Vagina (tissue), 2 donors: ENCODE data around the gene FLRT1. TPM values are rescaled to one million over a fixed set of nuclear protein-coding genes. Genes with fewer than 3 reads are reported as not detected.

ENCODE experiments used
- DNase-seq, 2 donors: peaks; one replicate each; pipeline ENCODE4 v3.0.0-alpha.2; 2017; ENCODE audit errors: extremely low spot score in 2 of 2
- H3K27ac ChIP-seq: fragments of 200-600 bp; sonication (generic); one replicate; pipeline ENCODE4 v1.5.1; 2019
- H3K27me3 ChIP-seq: fragments of 200-600 bp; sonication (generic); one replicate; pipeline ENCODE4 v1.5.1; 2019
- H3K36me3 ChIP-seq, 2 donors: fragments of 200-600 bp; sonication (generic); one replicate each; pipeline ENCODE4 v1.5.1; 2017 to 2019
- H3K4me1 ChIP-seq: fragments of 200-600 bp; sonication (generic); one replicate; pipeline ENCODE4 v1.5.1; 2019
- H3K4me3 ChIP-seq, 2 donors: fragments of 200-600 bp; sonication (generic); 1 replicate in 1 of 2; 2 replicates in 1 of 2; pipeline ENCODE4 v1.5.1; 2016 to 2019
- H3K9me3 ChIP-seq: fragments of 200-600 bp; sonication (generic); one replicate; pipeline ENCODE4 v1.5.1; 2019
- POLR2A ChIP-seq, 2 donors: fragments of 450-650 bp; IDR thresholded peaks; one replicate each; pipeline ENCODE4 v1.6.1; 2017; ENCODE audit warnings: antibody characterized with exemption in 2 of 2, mild to moderate bottlenecking in 2 of 2, moderate library complexity in 2 of 2
- POLR2AphosphoS5 ChIP-seq, 2 donors: sonication (generic); formaldehyde crosslinking; IDR thresholded peaks; one replicate each; pipeline ENCODE4 v1.9.0; 2017; ENCODE audit warnings: antibody characterized with exemption in 2 of 2, mild to moderate bottlenecking in 2 of 2, low read depth in 1 of 2; ENCODE audit not compliant: insufficient read depth in 1 of 2
- intact Hi-C: fragments of 100-400 bp; cut with DNase I; formaldehyde crosslinking; loops from one replicate; pipeline ENCODE4 v1.15.1; 2023
- total RNA-seq: library from RNA; depleted of rRNA; stranded (reverse); fragments of >200 nt; gene quantifications from one replicate; pipeline ENCODE4 v1.2.3, GENCODE V29; 2016
- TF ChIP-seq, protein P1 (sequence below), 3 experiments: fragments of 450-650 bp in 2 of 3; fragments of 200-600 bp in 1 of 3; sonication (generic) in 1 of 3; IDR thresholded peaks; one replicate each; pipeline ENCODE4 v1.5.1; 2017 to 2019; ENCODE audit warnings: antibody characterized with exemption in 3 of 3, mild to moderate bottlenecking in 2 of 3, moderate library complexity in 2 of 3

FLRT1 gene
- total RNA-seq, 1 donor from 2014 or later = 0.49 TPM

DNA sequence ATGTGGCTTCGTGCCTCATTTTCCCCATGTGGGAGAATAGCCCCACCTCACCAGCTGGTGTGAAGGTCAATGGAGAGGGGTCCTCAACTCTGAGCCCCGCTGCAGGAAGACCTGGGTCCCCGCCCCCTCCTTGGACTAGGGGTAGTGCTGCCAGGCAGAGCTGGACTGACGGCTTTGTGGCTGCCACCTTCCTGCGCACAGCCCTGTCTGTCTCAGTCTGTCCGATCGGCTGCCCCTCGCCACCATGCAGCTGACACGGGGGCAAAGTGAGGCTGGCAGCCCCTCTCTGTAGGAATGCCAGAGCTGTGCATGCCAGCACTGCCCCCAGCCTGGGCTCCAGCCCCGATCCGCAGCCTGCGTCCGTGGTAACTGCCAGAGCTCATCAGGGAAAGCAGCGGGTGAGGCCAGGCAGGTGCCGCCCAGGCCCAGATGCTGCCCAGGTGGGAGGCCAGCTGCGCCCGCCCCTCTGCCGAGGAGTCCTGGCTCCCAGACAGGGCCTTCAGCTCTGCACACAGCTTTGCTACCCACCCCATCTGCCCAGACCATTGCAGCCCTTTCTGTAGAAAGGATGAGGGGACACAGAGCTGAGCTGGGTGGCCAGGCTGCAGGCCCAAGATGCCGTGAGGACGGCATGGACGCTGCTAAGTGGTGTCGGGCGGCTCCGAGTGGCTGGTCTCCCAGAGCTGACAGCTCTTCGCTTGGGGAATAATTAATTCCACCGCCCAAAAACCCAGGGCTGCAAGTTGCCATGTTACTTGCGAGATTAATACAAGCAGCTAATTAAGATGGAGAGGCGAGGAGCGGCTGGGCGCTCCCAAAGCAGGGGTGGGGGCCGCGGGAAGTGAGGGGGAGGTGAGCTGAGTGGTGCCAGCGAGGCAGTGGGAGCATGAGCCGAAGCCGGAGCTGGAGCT is 19.5 kb upstream of the FLRT1 start:
- H3K9me3 ChIP-seq = no peaks in the 10 kb centered on the region
- intact Hi-C loops = loop anchor here (10.0 kb wide), 1 partner anchor 1829 kb away; no protein-coding TSS in a partner anchor
- H3K27ac ChIP-seq = no peak overlapping the region
- no peak for DNase-seq
- no peaks in the 10 kb centered on the region for H3K27me3 ChIP-seq
- H3K4me3 ChIP-seq = no peak overlapping the region
- peaks cover 7% of the 10 kb centered on the region for H3K4me1 ChIP-seq
- TF ChIP-seq POLR2AphosphoS5 (IDR thresholded peaks at IDR 0.05; ENCODE audit: insufficient read depth in 1 of 2, low read depth in 1 of 2) (no peak), POLR2A (IDR thresholded peaks at IDR 0.05) (no peak)
- TF ChIP-seq, protein P1, sequence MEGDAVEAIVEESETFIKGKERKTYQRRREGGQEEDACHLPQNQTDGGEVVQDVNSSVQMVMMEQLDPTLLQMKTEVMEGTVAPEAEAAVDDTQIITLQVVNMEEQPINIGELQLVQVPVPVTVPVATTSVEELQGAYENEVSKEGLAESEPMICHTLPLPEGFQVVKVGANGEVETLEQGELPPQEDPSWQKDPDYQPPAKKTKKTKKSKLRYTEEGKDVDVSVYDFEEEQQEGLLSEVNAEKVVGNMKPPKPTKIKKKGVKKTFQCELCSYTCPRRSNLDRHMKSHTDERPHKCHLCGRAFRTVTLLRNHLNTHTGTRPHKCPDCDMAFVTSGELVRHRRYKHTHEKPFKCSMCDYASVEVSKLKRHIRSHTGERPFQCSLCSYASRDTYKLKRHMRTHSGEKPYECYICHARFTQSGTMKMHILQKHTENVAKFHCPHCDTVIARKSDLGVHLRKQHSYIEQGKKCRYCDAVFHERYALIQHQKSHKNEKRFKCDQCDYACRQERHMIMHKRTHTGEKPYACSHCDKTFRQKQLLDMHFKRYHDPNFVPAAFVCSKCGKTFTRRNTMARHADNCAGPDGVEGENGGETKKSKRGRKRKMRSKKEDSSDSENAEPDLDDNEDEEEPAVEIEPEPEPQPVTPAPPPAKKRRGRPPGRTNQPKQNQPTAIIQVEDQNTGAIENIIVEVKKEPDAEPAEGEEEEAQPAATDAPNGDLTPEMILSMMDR (IDR thresholded peaks at IDR 0.05) = no peak
- H3K36me3 ChIP-seq = no peaks in the 10 kb centered on the region

DNA sequence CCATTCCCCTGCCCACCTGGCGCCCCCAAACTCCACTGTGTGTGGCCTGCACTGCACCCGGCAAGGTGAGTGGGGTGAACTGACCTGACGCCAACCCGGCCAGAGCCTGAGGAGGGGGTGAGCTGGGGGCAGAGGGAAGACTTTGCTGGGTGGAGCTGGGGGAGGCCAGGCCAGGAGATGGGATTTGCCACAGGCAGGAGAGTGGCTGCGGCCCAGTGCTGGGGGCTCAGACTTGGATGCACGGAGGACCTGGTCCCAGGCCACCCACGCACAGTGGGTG is 17.8 kb upstream of the FLRT1 start:
- no peak overlapping the region for H3K27ac ChIP-seq
- DNase-seq = no peak
- H3K4me3 ChIP-seq = no peak overlapping the region
- H3K36me3 ChIP-seq = no peaks in the 10 kb centered on the region
- intact Hi-C loops = loop anchor here (10.0 kb wide), 1 partner anchor 1827 kb away; no protein-coding TSS in a partner anchor
- H3K27me3 ChIP-seq = no peaks in the 10 kb centered on the region
- H3K4me1 ChIP-seq = peaks cover 20% of the 10 kb centered on the region
- TF ChIP-seq, protein P1 (IDR thresholded peaks at IDR 0.05) = no peak
- no peak for TF ChIP-seq POLR2A (IDR thresholded peaks at IDR 0.05)
- no peak for TF ChIP-seq POLR2AphosphoS5 (IDR thresholded peaks at IDR 0.05; ENCODE audit: insufficient read depth in 1 of 2, low read depth in 1 of 2)
- H3K9me3 ChIP-seq = no peaks in the 10 kb centered on the region

DNA sequence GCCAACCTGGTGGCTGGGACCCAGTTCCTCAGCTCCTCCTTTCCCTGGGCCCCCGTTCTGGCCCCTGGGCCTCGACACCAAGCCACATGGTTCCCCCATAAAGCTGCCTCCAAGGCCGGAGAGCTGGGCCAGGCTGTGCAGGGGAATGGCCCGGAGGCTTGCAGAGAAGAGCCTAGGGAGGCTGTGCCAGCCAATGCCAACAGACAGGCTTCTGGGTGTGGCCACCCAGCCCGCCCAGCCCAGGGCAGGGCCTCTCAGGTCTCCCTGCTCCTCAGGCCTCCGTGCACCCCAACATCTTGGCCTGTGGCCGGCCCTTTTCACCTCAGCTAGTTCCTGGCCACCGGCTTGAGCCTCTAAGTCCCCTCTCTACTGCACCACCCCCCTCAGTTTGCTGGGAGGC is 17.4 kb upstream of the FLRT1 start:
- H3K9me3 ChIP-seq = no peaks in the 10 kb centered on the region
- no peak for TF ChIP-seq POLR2AphosphoS5 (IDR thresholded peaks at IDR 0.05; ENCODE audit: insufficient read depth in 1 of 2, low read depth in 1 of 2)
- TF ChIP-seq POLR2A (IDR thresholded peaks at IDR 0.05) = no peak
- TF ChIP-seq, protein P1 (IDR thresholded peaks at IDR 0.05) = no peak
- H3K4me3 ChIP-seq = no peak overlapping the region
- H3K27ac ChIP-seq = no peak overlapping the region
- H3K4me1 ChIP-seq = peaks cover 20% of the 10 kb centered on the region
- intact Hi-C loops = loop anchor here (10.0 kb wide), 1 partner anchor 1826 kb away; no protein-coding TSS in a partner anchor
- H3K27me3 ChIP-seq = no peaks in the 10 kb centered on the region
- no peak for DNase-seq
- H3K36me3 ChIP-seq = no peaks in the 10 kb centered on the region

DNA sequence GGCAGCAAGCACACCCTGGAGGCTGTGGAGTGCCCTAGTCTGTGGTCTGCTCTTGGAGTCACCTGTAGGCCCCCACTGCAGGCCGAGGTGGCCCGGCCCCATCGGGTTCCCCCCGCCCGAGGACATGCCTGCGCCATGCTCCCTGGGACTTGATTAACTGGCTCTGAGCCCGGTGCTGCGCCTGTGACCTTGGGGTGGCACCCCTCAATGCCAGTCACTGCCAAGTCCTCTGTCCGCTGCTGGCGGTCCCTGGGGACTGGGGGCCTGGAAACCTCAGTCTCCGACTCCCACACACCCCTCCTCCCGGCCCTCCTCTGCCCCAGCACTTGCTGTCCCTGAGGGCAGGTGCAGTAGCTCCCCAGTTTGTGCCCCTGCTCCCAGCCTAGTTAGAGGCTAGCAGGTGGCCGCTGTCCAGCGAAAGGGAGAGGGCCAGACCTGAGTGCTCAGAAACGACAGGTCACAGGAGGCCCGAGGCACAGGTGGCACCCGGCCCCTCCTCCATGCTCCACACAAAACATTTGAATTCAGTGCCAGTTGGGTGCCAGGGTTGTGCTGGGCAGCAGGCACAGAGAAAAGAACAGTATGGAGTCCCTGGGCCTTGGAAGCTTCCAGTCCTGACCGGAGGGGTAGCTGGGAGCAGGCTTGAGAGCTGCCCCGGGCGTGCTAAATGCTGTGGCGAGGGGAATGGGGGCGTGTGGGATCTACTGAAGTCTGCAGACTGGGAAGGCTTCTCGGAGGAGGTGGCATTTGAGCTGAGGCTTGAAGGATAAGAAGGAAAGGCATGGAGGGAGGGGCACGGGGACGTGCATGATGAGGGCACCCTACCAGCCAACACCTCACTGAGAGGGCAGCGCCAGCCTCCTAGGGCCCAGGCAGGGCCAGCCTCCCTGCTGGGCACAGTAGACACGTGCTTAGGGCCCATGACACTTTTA is 16.4 kb upstream of the FLRT1 start:
- DNase-seq = no peak
- Histone ChIP-seq H3K9me3 (no peaks in the 10 kb centered on the region), H3K36me3 (no peaks in the 10 kb centered on the region), H3K4me1 (peaks cover 20% of the 10 kb centered on the region), H3K27ac (no peak overlapping the region), H3K4me3 (no peak overlapping the region), H3K27me3 (no peaks in the 10 kb centered on the region)
- intact Hi-C loops = loop anchor here (10.0 kb wide), 1 partner anchor 1825 kb away; no protein-coding TSS in a partner anchor
- TF ChIP-seq, protein P1 (IDR thresholded peaks at IDR 0.05) = no peak
- TF ChIP-seq POLR2AphosphoS5 (IDR thresholded peaks at IDR 0.05; ENCODE audit: insufficient read depth in 1 of 2, low read depth in 1 of 2) (no peak), POLR2A (IDR thresholded peaks at IDR 0.05) (no peak)
